ENCODE measurements around the gene KMT5C. TPM values are rescaled to one million over a fixed set of nuclear protein-coding genes. Genes with fewer than 3 reads are reported as not detected.

The KMT5C gene
- total RNA-seq, 1 donor from 2014 or later, result 4.5 TPM

DNA sequence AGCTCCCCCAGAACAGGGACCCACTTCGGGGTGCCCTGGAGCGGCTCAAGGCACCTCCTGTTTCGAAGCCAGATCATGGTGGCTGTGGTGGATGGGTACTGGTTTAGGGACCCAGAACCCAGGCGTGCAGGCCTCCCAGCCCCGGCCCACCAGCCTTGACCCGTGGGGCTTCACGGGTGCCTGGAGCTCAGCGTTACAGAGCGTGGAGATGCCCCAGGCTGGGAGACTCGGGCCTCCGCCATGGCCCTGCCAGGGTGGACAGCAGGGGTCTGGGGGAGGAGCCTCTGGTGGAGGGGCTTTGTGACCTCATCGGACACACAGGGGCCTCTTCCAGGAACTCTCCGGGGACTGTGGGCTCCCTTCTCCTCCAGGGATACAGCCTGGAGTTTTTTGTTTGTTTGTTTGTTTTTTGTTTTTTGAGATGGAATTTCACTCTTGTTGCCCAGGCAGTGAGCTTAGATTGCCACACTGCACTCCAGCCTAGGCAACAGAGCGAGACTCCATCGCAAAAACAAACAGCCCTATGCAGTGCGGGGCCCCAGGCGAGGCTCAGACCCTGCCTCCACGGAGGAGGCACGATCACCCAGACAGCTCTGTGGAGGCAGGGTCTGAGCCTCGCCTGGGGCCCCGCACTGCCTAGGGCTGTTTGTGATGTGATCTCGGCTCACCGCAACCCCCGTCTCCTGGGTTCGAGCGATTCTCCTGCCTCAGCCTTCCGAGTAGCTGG, 23.5 kb downstream of the KMT5C start, which contains the start of gene GARIN5B:
Gene GARIN5B (minus strand): TSS at position 271 of the 727 bp plus-strand sequence. CDS start 194 bp downstream, at position 77.
- DNase-seq (ENCODE audit: low spot score) (no peak), ATAC-seq (no peak)

DNA sequence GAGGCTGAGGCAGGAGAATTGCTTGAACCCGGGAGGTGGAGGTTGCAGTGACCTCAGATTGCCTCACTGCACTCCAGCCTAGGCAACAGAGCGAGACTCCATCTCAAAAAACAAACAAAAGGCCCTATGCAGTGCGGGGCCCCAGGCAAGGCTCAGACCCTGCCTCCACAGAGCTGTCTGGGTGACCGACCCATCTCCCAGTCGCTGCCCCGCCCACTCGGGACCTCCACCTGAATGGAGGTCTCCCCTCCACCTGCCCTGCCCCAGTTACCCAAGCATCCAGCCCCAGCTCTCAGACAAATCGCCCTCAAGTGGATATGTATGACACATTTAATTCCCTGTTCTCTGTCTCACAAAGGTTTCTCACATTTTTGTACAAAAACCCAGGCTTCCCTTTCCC, 25.6 kb downstream of the KMT5C start:
- DNase-seq (ENCODE audit: low spot score), result no peak
- ATAC-seq, result no peak

DNA sequence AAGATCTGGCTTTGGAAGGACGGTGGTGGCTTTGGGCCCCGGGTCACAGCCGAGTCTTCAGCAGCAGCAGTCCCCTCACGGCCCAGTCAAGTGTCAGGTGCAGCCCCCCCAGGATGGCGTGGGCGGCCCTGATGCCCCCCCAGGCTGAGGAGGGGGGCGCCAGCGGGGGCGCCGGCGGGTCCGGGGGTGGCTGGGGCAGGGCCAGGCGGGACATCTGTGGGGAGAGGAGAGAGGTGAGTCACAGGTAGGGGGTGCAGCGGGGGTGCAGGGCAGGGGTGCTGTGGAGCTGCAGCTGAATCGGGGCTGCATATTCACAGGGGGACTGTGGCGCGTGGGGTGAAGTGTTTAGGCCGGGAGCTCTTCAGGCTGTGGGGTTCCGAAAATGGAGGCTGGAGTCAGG, 26.3 kb downstream of the KMT5C start:
- ATAC-seq, result no peak
- no peak for DNase-seq (ENCODE audit: low spot score)

DNA sequence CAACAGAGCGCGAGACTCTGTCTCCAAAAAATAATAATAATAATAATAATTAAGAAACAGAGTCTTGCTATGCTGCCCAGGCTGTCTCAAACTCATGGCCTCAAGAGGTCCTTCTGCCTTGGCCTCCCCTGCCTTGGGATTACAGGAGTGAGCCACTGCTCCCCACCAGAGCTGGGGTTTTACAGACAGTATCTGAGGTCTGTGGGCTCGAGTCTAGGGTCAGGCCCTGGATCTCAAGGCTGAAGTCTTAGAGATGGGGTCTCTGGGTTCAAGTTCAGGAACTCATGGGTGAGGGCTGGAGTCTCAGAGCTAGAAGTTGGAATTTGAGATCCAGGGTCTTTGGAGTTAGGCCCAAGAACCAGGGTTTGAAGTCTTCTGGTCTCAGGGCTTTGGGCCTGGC, 27.1 kb downstream of the KMT5C start:
- ATAC-seq, result no peak
- no peak for DNase-seq (ENCODE audit: low spot score)

DNA sequence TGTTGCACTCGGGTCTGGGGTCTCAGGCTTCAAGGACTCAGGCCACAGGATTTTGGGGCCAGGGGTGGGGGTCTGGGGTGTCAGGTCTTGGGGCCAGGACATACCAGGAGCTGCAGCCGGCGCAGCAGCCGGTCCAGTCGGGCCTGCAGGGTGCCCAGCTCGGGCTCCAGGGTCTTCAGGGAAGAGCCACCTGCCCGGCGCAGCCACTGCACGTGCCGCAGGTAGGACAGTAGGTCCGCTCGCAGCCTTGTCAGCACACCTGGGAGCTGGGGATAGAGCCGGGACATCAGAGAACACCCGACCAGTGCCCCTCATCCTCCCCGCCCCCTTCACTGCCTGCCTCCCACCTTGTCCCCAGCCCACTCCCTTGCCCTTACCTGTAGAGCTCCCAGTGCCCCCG, 28.4 kb downstream of the KMT5C start:
- DNase-seq (ENCODE audit: low spot score) (no peak), ATAC-seq (no peak)

DNA sequence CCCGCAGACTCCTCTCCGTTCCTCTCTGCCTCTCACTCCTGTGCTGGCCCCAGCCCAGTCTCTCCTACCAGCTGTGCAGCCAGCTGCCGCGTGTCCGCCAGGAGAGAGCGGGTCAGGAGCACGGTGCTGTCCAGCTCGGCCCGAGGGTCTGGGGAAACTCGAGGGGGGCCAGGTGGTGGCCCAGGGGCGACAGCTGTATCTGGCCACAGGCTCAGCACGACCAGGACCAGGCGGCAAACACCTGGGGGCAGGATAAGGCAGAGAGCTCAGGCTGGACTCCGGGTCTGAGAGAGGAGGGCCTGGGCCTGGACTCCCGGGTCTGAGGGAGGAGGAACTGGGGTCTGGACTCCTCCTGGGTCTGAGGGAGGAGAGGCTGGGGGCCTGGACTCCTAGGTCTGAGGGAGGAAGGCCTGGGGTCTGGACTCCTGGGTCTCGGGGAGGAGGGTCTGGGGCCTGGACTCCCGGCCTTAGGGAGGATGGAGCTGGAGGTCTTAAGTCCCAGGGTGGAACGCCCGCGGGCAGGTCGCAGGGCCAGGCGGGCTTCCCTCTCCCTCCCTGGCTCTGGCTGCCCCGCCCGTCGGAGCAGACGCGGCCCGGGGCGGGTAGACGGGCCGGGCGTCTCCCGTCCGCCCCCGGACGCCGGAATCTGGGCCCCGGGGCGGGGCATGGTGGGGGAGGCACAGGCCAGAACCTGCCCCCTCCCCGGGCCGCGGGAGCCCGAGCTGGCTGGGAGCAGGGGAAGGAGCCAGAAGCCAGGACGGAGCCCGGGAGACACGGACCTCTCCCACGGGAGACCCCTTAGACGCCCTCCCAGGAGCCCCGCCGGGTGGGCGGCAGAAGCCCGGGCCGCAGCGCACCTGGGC, 29.3 kb downstream of the KMT5C start:
- ATAC-seq, result peak; percentile 49

DNA sequence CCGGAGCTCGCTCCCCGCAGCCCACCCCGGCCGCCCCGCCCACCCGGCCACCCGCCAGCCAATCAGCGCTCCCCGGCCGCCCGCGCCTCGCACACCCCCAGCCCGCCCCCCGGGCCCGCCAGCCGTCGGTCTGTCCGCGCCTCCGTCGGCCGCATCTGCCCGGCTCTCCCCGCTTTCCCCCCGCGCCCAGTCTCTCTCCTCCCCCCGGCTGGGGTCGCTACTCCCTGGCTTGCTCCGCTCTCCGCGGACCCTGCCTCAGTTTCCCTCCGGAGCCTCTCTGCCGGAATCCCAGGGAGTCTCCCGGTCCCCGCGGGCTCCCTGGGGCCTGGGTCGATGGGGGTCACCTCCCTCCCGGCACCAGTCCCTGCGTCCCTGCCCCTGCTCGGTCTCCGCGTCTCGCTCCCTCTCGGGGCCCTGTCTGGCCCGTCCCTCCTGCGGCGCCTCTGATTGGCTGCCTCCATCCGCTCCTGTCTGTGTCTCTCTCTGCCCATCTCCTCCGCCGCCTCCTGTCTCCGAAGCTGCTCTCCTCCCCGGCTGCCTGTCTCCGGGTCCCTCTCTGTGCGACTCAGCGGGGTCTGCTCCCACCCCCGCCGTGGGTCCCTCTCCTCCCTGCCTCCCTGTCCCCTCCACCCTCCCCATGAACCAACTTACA, 30.1 kb downstream of the KMT5C start:
- ATAC-seq (no peak), DNase-seq (ENCODE audit: low spot score) (no peak)

More for the DNA sequence above, 29.3 kb downstream of the KMT5C start:
- DNase-seq (ENCODE audit: low spot score), result no peak

DNA sequence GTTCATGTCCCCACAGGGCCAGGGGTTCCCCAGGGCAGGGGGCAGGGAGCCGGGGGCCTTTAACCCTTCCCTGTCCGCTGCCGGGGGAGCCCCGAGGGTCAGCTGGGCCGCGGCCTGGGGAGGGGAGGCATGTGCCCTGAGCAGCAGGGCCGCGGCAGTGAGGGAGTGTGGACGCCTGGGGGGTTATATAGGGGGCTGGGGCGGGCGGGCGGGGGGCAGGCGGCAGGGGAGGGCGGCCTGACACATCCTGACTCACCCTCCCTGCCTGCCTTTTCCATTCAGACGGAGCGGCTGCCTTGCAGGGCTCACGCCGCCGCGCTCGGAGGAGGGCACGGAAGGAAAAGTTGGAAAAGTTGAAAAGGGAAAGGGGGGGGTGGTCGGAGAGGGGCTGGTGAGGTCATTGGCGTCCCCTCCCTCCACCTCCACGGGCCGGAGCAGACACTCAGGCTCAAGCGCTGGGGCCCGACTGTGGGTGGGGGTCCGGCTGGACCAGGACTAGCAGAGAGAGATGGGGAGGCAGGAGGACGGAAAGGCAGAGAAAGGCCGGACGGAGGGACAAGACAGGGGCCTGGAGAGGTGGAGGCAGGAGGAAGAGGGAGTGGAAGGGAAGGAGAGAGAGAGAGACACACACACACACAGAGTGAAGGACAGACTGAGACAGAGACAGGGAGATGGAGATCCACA, 30.8 kb downstream of the KMT5C start, which contains the start of gene IL11:
Gene IL11 (minus strand): TSS at position 159 of the 684 bp plus-strand sequence. CDS start 153 bp downstream, at position 6.
- DNase-seq (ENCODE audit: low spot score) (no peak), ATAC-seq (no peak)

DNA sequence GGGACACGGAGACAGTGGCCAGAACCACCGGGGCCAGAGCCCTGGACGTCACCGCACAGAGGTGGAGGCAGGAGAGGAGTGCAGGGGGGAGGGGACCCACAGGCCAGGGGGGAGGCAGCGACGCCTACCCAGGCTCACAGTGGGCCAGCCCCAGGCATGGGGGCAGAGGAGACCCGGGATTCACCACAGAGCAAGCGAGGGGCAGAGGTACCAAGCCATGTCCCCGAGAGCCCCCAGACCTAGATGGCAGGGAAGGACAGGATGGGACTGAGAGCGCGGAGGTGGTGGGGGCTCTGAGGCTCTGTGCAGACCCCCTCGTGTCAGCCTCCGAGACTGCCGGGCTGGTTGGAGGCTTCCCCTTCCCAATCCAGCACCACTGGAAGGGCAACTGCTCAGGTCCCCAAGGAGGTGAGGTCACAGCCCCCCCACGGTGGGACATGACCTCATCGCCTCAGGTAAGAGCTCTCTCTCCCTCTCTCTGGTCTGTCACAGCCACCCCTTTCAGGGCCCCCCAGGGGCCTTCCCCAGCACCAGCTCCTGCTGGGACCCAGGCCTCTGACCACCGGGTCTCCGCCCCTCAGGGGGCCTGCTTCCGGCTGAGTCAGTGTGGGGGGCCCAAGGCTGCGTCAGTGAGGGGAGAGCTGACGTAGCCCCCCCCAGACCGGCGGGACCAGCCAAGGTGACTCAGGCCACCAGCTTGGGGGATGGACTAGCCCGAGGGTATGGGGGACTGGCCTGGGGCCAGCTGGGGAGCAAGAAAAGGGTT, 32.8 kb downstream of the KMT5C start:
- ATAC-seq, result no peak
- DNase-seq (ENCODE audit: low spot score), result no peak

DNA sequence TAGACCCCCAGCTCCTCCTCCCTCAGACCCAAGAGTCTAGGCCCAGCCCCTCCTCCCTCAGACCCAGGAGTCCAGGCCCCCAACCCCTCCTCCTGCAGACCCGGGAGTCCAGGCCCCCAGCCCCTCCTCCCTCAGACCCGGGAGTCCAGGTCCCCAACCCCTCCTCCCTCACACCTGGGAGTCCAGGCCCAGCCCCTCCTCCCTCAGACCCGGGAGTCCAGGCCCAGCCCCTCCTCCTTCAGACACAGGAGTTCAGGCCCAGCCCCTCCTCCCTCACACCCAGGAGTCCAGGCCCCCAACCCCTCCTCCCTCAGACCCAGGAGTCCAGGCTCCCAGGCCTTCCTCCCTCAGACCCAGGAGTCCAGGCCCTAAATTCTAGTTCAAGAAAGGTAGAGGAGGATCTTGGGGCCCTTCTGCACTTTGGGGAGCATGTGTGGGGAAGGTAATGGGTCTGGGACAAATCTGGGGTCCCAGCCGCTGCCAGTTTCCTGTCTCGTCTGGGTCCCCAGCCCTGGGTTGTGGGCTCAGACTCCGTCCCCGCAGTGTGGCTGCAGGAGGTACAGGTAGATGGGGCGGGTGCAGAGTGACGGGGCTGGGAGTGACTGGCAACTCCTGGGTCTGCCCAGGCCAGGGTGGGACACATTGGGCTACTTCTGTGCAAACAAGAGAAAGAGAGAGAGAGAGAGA, 33.8 kb downstream of the KMT5C start:
- DNase-seq (ENCODE audit: low spot score) (no peak), ATAC-seq (no peak)

DNA sequence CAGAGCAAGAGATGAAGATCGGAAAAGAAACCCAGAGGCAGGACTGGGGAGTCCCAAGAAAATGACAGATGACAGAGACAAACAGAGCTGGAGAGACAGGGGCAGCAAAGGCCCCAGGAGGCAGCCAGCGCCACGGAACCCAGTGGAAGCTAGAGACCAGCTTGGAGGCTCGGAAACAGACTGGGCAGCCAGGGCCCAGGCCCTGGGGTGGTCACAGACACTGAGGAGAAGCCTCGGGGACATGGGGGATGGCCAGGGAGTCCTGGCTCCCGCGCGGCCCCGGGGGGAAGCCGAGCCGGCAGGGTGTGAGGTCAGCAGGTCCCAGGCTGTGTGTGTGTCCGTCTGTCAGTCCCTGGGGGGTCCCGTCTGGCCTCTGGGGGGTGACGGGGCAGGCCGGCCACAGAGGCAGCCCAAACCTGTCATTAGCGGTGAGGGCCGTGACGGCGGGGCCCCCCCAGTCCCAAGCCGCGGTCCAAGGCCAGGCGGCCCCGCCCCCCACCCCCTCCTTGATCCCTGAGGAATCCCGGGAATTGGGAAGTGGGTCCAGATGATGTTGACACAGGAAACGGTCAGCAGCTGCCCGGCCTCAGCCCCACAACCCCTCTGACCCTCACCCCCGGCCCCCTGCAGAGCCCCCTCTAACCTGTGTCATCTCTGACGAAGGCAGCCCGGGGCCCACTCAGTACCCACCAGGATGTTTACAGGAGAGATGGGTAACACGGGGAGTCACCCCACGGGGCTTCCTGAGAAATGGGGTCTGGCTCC, 34.5 kb downstream of the KMT5C start:
- ATAC-seq, result no peak
- no peak for DNase-seq (ENCODE audit: low spot score)

DNA sequence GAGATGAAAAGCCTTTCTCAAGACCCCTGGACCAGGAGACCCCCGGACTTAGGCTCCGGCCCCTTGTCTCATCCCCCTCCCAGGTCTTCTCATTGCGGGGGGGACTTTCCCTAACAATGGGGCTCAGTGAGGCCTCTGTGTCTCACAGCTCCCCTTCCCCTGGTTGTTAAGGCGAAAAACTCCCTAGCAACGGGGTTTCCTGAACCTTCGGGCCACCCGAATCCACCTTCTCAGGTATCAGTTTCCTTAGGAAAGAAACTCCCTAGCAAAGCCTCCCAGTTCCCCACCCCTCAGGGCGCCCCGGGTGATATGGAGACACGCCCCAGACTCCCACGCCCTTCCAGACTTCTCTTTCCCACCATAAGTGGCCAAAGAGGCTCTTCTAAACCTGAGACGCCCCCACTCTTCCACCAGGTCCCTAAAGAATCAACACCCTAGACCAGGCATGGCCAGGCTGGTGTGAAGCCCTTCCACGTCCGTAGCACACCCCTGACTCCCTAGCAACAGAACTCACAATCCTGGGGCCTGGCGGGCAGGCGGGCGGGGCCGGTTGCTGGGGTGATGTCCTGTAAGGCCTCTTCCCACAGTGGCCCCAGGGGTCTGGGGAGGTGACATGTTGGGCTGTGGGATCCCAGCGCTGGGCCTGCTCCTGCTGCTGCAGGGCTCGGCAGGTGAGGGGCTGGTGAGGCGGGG, 36.7 kb downstream of the KMT5C start, which contains the start of gene TMEM190:
Gene TMEM190 (plus strand): TSS at position 586 of the 693 bp plus-strand sequence. CDS start 28 bp downstream, at position 614.
- DNase-seq (ENCODE audit: low spot score) (no peak), ATAC-seq (peak; percentile 10)

DNA sequence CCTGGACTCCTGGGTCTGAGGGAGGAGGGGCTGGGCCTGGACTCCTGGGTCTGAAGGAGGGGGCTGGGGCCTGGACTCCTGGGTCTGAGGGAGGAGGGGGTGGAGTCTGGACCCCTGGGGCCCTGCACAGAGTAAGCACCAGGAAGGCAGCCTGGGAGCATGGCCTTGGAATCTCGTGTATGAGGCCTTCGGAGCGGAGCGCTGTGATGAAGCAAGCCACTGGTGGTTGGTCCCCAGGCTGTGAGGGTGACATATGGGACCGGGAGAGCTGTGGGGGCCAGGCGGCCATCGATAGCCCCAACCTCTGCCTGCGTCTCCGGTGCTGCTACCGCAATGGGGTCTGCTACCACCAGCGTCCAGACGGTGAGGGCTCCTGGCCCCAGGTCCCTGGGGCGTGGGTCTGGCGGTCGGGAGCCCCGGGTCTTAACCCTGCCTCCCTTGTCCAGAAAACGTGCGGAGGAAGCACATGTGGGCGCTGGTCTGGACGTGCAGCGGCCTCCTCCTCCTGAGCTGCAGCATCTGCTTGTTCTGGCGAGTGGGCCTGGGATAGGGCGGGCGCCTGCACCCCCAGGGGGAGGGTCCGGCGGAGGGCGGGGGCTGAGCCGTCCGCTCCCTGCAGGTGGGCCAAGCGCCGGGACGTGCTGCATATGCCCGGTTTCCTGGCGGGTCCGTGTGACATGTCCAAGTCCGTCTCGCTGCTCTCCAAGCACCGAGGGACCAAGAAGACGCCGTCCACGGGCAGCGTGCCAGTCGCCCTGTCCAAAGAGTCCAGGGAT, 37.9 kb downstream of the KMT5C start:
- no peak for DNase-seq (ENCODE audit: low spot score)
- ATAC-seq, result peak; percentile 18

DNA sequence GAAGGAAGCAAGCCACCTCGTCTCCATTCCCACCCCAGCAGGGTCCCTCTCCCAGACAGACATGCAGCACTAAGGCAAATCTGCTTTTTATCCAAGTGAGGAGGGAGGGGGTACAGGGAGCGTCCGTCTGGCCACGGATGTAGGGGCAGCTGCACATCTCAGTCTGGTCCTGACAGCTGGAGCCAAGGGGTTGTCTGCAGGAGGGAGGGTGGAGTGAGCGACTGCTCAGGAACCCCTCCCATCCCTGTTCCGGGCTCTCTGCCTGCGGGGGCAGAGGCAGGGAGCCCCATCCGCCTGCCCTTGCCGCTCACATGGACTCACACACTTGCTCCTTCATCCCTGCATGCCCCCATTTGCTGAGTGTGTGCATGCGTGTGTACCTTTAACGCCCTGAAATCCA, 39.5 kb downstream of the KMT5C start:
- ATAC-seq (no peak), DNase-seq (ENCODE audit: low spot score) (no peak)

DNA sequence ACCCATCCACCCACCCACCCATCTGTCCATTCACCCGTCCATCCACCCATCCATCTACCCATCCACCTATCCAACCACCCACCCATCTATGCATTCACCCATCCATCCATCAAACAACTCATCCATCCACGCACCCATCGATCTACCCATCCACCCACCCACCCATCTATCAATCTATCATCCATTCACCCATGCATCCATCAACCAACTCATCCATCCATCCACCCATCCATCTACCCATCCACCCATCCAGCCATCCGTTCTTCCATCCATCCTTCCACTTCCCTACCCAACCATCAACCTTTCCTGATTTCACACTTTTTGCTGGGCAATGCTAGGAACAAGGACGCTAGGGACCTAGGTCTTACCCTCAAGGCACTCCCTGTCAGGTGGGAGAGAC, 42.3 kb downstream of the KMT5C start:
- no peak for ATAC-seq
- no peak for DNase-seq (ENCODE audit: low spot score)

DNA sequence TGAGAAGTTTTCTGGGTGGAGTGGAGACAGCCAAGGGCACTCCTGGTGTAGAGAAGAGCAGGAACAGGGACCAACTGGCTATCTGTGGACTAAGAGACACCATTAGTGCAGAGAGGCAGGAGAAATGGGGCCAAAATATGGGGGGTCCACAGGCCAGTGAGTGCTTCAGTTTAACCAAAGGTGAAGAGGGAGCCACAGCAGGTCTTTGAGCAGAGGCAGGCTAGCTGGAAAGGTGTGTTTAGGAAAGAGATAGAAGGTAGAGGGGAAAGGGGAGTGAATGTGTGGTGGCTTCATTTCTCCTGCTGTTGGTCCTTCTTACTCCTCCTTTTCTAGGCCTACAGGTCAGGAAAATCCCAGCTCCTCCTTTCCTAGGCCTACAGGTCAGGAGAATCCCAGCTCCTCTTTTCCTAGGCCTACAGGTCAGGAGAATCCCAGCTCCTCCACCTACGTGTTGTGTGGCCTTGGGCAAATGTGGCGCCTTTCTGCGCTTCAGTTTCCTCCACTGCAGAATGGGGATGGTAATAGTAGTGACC, 42.9 kb downstream of the KMT5C start:
- DNase-seq (ENCODE audit: low spot score) (no peak), ATAC-seq (no peak)

All from left lobe of liver (tissue), 2 donors.